Cardiac muscle cell (in vitro differentiated cells and primary cell): ENCODE measurements around the gene SNX3. TPM values are rescaled to one million over a fixed set of nuclear protein-coding genes. Genes with fewer than 3 reads are reported as not detected.

ENCODE experiments used
- DNase-seq, 2 donors: peaks; one replicate each; pipeline versions ENCODE4 v3.0.0 to v3.0.0-alpha.2; 2010 to 2017; ENCODE audit warnings: low read depth in 1 of 2, low spot score in 1 of 2
- H3K27ac ChIP-seq: fragments of 200-600 bp; sonication (generic); 2 replicates; pipeline ENCODE4 v1.5.1; 2016
- H3K27me3 ChIP-seq: fragments of 200-600 bp; sonication (generic); 2 replicates; pipeline ENCODE4 v1.6.0; 2016; ENCODE audit warnings: control low read depth
- H3K36me3 ChIP-seq: fragments of 200-600 bp; sonication (generic); 2 replicates; pipeline ENCODE4 v1.5.1; 2016; ENCODE audit warnings: control low read depth
- H3K4me1 ChIP-seq: fragments of 200-600 bp; sonication (generic); 2 replicates; pipeline ENCODE4 v1.8.1; 2017; ENCODE audit warnings: low read depth, mild to moderate bottlenecking, mixed run types
- H3K4me3 ChIP-seq: fragments of 200-600 bp; sonication (generic); 2 replicates; pipeline ENCODE4 v1.5.1; 2016; ENCODE audit warnings: mild to moderate bottlenecking
- H3K9me3 ChIP-seq: fragments of 200-600 bp; sonication (generic); 2 replicates; pipeline ENCODE4 v1.5.1; 2017; ENCODE audit warnings: low read depth, mild to moderate bottlenecking, control low read depth
- polyA plus RNA-seq: library from polyadenylated mRNA; unstranded; fragments of >200 nt; fragmentation: Nextera tagmentation; extraction: Ambion mirVana; gene quantifications from 2 replicates; pipeline ENCODE4 v1.2.1, GENCODE V29; 2016
- total RNA-seq: library from RNA; depleted of rRNA; stranded (reverse); fragments of >200 nt; gene quantifications from 2 replicates; pipeline ENCODE4 v1.2.3, GENCODE V29; 2016
- TF ChIP-seq, protein P1 (sequence below): IDR thresholded peaks from 2 replicates; pipeline ENCODE4 v1.5.1; 2012; ENCODE audit warnings: low read depth, mild to moderate bottlenecking, low read length

Gene SNX3
- total and polyA plus RNA-seq, 2 experiments from 2014 or later: 190 to 402 TPM

DNA sequence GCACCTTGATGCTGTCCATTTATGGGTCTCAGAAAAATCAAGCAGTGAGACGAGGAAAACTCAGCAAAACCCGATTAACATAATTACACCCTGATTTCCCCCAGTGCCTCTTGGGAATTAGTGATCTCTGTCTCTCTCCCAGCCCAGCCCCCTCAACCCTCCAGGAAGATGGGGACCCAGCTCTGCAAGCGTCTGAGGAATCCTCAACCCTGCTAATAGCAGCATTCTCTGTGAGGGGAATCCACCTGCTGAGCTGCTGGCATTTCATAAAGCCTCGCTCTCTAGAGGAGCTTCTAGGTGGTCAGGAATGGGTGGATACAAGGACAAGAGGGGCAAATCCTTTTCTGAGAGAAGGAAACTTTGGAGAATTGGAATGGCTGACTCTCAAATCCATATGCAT is 81.1 kb downstream of the SNX3 start:
- no peak for DNase-seq
- Histone ChIP-seq H3K36me3 (no peaks in the 10 kb centered on the region), H3K9me3 (no peaks in the 10 kb centered on the region), H3K4me3 (no peak overlapping the region), H3K4me1 (no peaks in the 10 kb centered on the region), H3K27ac (no peak overlapping the region), H3K27me3 (peaks cover 94% of the 10 kb centered on the region)
- TF ChIP-seq, protein P1, sequence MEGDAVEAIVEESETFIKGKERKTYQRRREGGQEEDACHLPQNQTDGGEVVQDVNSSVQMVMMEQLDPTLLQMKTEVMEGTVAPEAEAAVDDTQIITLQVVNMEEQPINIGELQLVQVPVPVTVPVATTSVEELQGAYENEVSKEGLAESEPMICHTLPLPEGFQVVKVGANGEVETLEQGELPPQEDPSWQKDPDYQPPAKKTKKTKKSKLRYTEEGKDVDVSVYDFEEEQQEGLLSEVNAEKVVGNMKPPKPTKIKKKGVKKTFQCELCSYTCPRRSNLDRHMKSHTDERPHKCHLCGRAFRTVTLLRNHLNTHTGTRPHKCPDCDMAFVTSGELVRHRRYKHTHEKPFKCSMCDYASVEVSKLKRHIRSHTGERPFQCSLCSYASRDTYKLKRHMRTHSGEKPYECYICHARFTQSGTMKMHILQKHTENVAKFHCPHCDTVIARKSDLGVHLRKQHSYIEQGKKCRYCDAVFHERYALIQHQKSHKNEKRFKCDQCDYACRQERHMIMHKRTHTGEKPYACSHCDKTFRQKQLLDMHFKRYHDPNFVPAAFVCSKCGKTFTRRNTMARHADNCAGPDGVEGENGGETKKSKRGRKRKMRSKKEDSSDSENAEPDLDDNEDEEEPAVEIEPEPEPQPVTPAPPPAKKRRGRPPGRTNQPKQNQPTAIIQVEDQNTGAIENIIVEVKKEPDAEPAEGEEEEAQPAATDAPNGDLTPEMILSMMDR: no peak

- no peak for DNase-seq
- Histone ChIP-seq H3K4me1 (no peaks in the 10 kb centered on the region), H3K9me3 (no peaks in the 10 kb centered on the region), H3K4me3 (peak overlapping the region; percentile 11), H3K27me3 (peaks cover 100% of the 10 kb centered on the region), H3K27ac (no peak overlapping the region), H3K36me3 (no peaks in the 10 kb centered on the region)
- TF ChIP-seq, protein P1: no peak
Observed at GRCh38 chr6:108176281-108177089, 84.4 kb downstream of the SNX3 start.

DNA sequence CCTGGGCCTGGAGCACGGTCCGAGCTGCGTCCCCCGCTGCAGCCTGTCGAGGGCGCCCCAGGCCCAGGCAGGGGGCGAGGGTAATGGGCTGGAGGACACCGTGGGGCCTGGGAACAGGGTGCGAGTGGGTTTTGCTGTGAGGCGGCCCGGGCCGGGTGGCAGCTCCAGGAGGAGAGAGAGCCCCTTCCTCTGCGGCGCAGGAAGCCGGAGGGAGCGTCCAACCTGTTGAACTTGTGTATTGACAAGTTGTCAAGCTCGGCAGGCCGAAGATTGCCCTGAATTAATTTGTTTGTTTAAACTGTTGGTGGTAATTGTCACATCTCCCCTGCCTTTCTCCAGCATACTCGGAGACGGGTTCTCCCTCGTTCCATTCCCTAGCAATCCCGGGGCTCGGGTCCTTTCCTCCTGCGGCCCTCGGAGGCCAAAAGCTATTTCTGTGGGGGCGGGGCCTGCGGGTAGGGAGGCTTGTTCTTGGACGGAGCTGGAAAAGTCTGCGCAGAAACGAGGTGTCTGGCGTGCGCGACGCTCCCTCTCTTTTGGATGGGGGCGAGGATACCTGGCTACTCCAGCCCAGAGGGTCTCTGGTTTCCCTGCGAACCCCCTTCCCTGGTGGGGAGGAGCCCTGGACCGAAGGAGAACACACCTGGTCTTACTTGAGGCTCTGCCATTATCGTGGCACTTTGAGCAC is 85.1 kb downstream of the SNX3 start:
- Histone ChIP-seq H3K36me3 (no peaks in the 10 kb centered on the region), H3K4me1 (no peaks in the 10 kb centered on the region), H3K27me3 (peaks cover 100% of the 10 kb centered on the region), H3K27ac (no peak overlapping the region), H3K4me3 (peak overlapping the region; percentile 11), H3K9me3 (no peaks in the 10 kb centered on the region)
- no peak for DNase-seq
- TF ChIP-seq, protein P1: no peak

DNA sequence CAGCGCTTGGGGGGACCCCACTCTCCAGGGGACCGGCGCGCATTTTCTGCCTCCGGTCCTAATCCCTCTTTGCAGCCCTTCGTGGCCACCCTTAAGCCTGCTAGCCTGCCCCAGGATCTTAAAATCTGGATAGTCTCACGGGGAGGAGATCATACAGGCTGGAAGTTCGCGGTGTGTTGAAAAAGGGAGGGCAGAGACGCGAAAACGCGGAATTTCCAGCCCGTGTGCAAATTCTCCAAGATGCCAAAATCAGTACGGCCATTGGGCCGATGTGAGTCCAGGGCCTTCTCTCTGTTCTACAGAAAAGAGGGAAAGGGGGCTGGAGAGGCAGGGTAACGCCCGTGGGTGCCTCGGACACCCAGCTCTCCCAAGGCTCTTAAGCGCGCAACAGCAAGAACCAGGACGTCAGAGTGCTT is 85.7 kb downstream of the SNX3 start:
- DNase-seq: no peak
- Histone ChIP-seq H3K4me3 (peak overlapping the region; percentile 11), H3K27me3 (peaks cover 100% of the 10 kb centered on the region), H3K27ac (no peak overlapping the region), H3K9me3 (no peaks in the 10 kb centered on the region), H3K4me1 (no peaks in the 10 kb centered on the region), H3K36me3 (no peaks in the 10 kb centered on the region)
- TF ChIP-seq, protein P1: no peak

- Histone ChIP-seq H3K27ac (no peak overlapping the region), H3K4me1 (no peaks in the 10 kb centered on the region), H3K27me3 (peaks cover 100% of the 10 kb centered on the region), H3K9me3 (no peaks in the 10 kb centered on the region), H3K4me3 (no peak overlapping the region), H3K36me3 (no peaks in the 10 kb centered on the region)
- DNase-seq: peak; percentile 57 to 84
- TF ChIP-seq, protein P1: no peak
Observed at GRCh38 chr6:108174371-108175175, 86.3 kb downstream of the SNX3 start.
